Prostate gland (tissue), 2 donors: ENCODE data around the gene CRISPLD2. TPM values are rescaled to one million over a fixed set of nuclear protein-coding genes. Genes with fewer than 3 reads are reported as not detected.

Experiments used
- DNase-seq: peaks from one replicate; pipeline ENCODE4 v3.0.0-alpha.2; 2019; ENCODE audit warnings: low spot score
- H3K27ac ChIP-seq, 2 donors: fragments of 200-600 bp; sonication (generic); 2 replicates each; pipeline ENCODE4 v1.5.1; 2017 to 2019
- H3K27me3 ChIP-seq: fragments of 200-600 bp; sonication (generic); replicated peaks from 2 replicates; pipeline ENCODE4 v1.5.1; 2019; ENCODE audit not compliant: insufficient read depth
- H3K36me3 ChIP-seq, 2 donors: fragments of 200-600 bp; sonication (generic); 1 replicate in 1 of 2; 2 replicates in 1 of 2; pipeline versions ENCODE4 v1.5.1 to v1.8.1; 2017 to 2019
- H3K4me1 ChIP-seq: fragments of 200-600 bp; sonication (generic); replicated peaks from 2 replicates; pipeline ENCODE4 v1.5.1; 2019
- H3K4me3 ChIP-seq, 2 donors: fragments of 200-600 bp; sonication (generic); 2 replicates each; pipeline ENCODE4 v1.5.1; 2017 to 2019
- H3K9me3 ChIP-seq: fragments of 200-600 bp; sonication (generic); 2 replicates; pipeline ENCODE4 v1.5.1; 2017
- POLR2A ChIP-seq: fragments of 450-650 bp; IDR thresholded peaks from one replicate; pipeline ENCODE4 v1.6.1; 2016; ENCODE audit warnings: antibody characterized with exemption, mild to moderate bottlenecking
- POLR2AphosphoS5 ChIP-seq: sonication (generic); formaldehyde crosslinking; IDR thresholded peaks from one replicate; pipeline ENCODE4 v1.6.1; 2017; ENCODE audit warnings: antibody characterized with exemption
- WGBS: methylation state at CpG from one replicate; pipeline ENCODE4 v1.1.5; 2018; 5-methylcytosine and 5-hydroxymethylcytosine counted together
- intact Hi-C: fragments of 100-400 bp; cut with DNase I; formaldehyde crosslinking; loops from one replicate; pipeline ENCODE4 v1.14.2; 2022
- total RNA-seq, 2 donors: library from RNA; depleted of rRNA; stranded (reverse); fragments of >200 nt; gene quantifications; one replicate each; pipeline ENCODE4 v1.1.0, GENCODE V29; 2016
- TF ChIP-seq, protein P1 (sequence below), 4 experiments: fragments of 200-600 bp in 2 of 4; fragments of 450-650 bp in 2 of 4; sonication (generic) in 2 of 4; IDR thresholded peaks; 1 replicate in 3 of 4; 2 replicates in 1 of 4; pipeline ENCODE4 v1.5.1; 2016 to 2019; ENCODE audit warnings: antibody characterized with exemption in 4 of 4, mild to moderate bottlenecking in 2 of 4, moderate library complexity in 2 of 4

CRISPLD2 gene
- total RNA-seq, 2 donors from 2014 or later, result 186 to 226 TPM

DNA sequence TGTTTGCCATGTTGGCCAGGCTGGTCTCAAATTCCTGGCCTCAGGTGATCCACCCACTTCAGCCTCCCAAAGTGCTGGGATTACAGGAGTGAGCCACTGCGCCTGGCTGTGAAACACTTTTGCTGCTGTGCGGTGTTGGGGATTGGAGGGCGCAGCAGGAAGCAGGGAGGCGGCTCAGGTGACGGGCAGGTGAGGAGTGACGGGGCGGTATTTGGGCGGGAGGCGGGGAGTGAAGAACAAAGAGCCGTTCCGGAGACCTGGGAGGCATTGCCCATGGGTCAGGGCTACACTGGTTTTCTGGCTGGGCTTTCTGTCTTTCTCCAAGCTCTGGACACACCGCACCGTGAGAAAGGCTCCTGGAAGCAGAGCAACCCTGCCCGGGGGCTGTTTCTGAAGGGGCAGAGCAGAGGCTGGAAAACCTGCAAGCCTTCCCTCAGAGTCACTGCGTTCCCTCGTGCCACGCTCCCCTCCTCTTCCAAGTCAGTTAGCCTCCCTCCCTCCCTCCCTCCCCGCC lies 22.1 kb downstream of the CRISPLD2 start:
- Histone ChIP-seq H3K4me3 (peak overlapping the region in 1 of 2 donors; percentile 23), H3K27me3 (no peaks in the 10 kb centered on the region), H3K4me1 (peaks cover 25% of the 10 kb centered on the region), H3K36me3 (peaks cover 0 to 8% of the 10 kb centered on the region in 2 donors), H3K27ac (peak overlapping the region; percentile 84 to 85), H3K9me3 (no peaks in the 10 kb centered on the region)
- DNase-seq, result peak; percentile 87
- TF ChIP-seq POLR2A, result peak; percentile 57
- TF ChIP-seq, protein P1, sequence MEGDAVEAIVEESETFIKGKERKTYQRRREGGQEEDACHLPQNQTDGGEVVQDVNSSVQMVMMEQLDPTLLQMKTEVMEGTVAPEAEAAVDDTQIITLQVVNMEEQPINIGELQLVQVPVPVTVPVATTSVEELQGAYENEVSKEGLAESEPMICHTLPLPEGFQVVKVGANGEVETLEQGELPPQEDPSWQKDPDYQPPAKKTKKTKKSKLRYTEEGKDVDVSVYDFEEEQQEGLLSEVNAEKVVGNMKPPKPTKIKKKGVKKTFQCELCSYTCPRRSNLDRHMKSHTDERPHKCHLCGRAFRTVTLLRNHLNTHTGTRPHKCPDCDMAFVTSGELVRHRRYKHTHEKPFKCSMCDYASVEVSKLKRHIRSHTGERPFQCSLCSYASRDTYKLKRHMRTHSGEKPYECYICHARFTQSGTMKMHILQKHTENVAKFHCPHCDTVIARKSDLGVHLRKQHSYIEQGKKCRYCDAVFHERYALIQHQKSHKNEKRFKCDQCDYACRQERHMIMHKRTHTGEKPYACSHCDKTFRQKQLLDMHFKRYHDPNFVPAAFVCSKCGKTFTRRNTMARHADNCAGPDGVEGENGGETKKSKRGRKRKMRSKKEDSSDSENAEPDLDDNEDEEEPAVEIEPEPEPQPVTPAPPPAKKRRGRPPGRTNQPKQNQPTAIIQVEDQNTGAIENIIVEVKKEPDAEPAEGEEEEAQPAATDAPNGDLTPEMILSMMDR (IDR thresholded peaks at IDR 0.05), result no peak
- TF ChIP-seq POLR2AphosphoS5, result peak; percentile 84
- intact Hi-C loops, result no loop called here
- whole genome bisulfite sequencing, result 25% methylated on average over 17 of the region's 18 CpGs

DNA sequence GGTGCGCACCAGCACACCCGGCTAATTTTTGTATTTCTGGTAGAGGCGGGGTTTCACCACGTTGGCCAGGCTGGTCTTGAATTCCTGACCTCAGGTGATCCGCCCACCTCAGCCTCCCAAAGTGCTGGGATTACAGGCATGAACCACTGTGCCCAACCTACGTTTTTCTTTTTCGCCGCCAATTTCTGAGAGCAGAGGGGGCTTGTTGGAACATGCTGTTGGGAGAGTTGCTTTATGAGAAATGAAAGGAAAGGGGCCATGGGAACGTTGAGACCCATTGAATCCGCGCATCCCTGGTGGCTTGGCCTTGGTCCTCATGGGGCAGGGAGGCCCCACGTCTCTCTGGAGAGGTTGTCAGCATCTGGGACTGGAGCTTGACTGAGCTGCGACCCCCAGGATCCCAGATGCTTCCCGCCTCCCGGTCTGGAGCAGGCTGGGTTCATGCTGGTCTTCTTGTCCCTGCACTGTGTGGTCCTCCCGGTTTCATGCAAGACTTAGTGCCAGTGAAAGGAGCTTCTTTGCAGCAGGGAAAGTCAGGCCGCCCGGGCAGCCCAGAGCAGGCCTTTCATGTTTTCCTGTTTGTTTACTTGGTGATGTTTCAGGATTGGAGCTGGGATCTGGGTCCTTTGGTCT lies 22.8 kb downstream of the CRISPLD2 start:
- intact Hi-C loops, result no loop called here
- 31% methylated on average over 18 of the region's 18 CpGs for WGBS
- H3K27ac ChIP-seq, result peak overlapping the region; percentile 84 to 85
- H3K36me3 ChIP-seq, result peaks cover 0 to 10% of the 10 kb centered on the region in 2 donors
- TF ChIP-seq POLR2AphosphoS5, result peak; percentile 19
- TF ChIP-seq POLR2A, result no peak
- no peaks in the 10 kb centered on the region for H3K9me3 ChIP-seq
- no peak for DNase-seq
- no peaks in the 10 kb centered on the region for H3K27me3 ChIP-seq
- H3K4me3 ChIP-seq, result peak overlapping the region in 1 of 2 donors; percentile 2
- peaks cover 25% of the 10 kb centered on the region for H3K4me1 ChIP-seq

DNA sequence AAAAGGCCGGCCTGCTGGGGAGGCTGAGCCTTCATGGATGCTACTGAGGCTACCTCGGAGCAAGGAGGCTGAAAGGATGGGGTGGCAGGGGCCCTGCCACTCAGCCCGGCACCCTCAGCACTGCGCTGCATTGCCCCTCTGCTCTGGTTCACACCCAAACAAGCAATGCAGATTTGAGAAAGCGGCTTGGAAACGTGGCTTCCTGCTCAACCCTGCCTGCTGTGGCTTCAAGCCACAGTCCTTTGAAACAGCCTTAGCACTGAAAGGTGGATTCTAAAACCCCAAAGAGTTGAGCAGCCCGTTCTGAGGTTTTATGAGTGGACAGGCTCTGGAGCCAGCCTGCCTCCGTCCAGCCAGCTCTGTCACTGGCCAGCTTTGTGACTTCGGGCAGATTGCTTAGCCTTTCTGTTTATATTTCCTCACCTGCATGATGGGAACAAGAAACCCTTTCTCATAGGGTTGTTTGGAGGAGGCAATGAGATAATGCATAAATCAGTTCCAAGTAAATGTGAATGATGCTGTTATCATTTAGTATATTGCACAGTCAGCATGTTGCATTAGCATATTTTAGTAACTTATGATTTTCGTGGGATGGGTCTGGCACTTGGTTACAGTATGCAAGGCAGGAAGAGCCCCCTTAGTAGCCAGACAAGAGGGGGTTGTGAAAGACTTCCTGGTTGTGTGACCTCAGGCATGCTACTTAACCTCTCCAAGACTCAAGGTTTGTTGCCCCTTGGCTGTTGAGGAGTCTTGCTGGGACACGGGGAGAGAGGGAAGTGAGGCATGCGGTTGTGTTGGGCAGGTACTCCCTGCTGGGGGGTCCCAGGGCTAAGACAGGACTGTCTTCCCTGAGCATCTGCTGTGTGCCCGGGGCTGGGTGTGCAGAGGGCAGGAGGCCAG lies 23.6 kb downstream of the CRISPLD2 start:
- Histone ChIP-seq H3K27me3 (no peaks in the 10 kb centered on the region), H3K4me3 (peak overlapping the region in 1 of 2 donors; percentile 2), H3K4me1 (peaks cover 19% of the 10 kb centered on the region), H3K36me3 (peaks cover 0 to 10% of the 10 kb centered on the region in 2 donors), H3K27ac (peak overlapping the region; percentile 84 to 85), H3K9me3 (no peaks in the 10 kb centered on the region)
- no peak for DNase-seq
- TF ChIP-seq POLR2AphosphoS5, result peak; percentile 21
- TF ChIP-seq, protein P1 (IDR thresholded peaks at IDR 0.05), result no peak
- 38% methylated on average over 13 of the region's 13 CpGs for WGBS
- intact Hi-C loops, result no loop called here

DNA sequence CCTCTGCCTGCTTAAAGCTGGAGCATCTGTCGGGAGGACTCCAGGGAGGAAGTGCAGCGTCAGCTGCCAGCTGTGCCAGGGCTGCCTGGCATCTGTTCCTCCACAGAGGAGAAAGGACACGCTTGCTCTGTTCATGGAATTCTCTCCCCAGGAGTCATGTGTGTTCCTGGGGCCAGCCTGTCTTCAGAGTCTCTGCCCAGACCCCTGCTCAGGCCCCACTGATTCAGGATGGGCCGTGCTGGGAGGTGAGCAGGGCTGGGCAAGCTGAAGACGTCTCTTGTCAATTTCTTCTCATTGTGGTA lies 24.2 kb downstream of the CRISPLD2 start:
- H3K9me3 ChIP-seq, result no peaks in the 10 kb centered on the region
- peak overlapping the region; percentile 84 to 85 for H3K27ac ChIP-seq
- no peaks in the 10 kb centered on the region for H3K27me3 ChIP-seq
- no peak overlapping the region for H3K4me3 ChIP-seq
- 31% methylated on average over 5 of the region's 5 CpGs for WGBS
- peaks cover 16% of the 10 kb centered on the region for H3K4me1 ChIP-seq
- peaks cover 0 to 10% of the 10 kb centered on the region in 2 donors for H3K36me3 ChIP-seq
- peak; percentile 12 for TF ChIP-seq POLR2AphosphoS5
- no peak for TF ChIP-seq POLR2A
- DNase-seq, result no peak
- intact Hi-C loops, result no loop called here

DNA sequence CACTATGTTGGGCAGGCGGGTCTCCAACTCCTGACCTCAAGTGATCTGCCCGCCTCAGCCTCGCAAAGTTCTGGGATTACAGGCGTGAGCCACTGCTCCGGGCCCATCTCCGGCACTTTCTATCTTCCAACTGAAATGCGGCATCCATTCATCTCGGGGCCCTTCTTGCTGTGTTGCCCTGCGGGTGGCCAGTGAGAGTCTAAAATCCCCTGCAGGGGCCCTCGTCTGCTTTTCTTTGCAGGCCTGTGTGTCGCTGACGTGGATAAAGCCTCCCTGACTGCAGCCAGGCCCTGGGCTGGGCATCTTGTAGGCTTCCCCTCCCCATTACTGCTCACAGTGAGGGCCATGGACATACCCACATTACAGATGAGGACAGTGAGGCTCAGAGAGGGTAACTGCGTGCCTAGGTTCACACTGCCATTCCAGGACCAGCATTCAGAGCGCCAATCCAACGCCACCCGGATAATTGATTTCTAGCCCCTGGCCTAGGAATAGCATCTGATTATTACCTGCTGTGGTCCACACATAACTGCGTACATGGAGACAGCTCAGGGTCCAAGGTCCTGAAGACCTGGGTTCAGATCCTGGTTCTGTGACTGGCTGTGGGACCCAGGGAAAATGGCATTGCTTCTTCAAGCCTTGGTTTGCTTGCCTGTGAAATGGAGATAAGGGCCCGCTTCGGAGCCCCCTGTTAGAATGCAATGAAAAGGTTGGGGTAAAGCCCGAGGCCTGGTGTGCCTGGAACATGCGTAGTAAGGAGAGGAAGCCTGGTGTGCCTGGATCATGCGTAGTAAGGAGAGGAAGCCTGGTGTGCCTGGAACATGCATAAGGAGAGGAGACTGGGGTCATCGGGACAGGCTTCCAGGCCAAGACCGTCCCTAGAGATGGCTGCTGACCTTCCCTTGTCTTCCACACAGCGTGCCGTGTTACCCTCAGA lies 25.0 kb downstream of the CRISPLD2 start:
- intact Hi-C loops, result no loop called here
- H3K4me1 ChIP-seq, result peaks cover 16% of the 10 kb centered on the region
- H3K4me3 ChIP-seq, result no peak overlapping the region
- no peak for DNase-seq
- 88% methylated on average over 26 of the region's 26 CpGs for WGBS
- no peak for TF ChIP-seq POLR2AphosphoS5
- TF ChIP-seq POLR2A, result no peak
- TF ChIP-seq, protein P1 (IDR thresholded peaks at IDR 0.05), result no peak
- H3K27me3 ChIP-seq, result no peaks in the 10 kb centered on the region
- peak overlapping the region; percentile 84 to 85 for H3K27ac ChIP-seq
- no peaks in the 10 kb centered on the region for H3K9me3 ChIP-seq
- H3K36me3 ChIP-seq, result peaks cover 0 to 10% of the 10 kb centered on the region in 2 donors
